ENCODE data around the gene PCNX1.

The PCNX1 gene

GRCh38 chr14:70943838-70944237, 36.6 kb downstream of the PCNX1 start:
- DNase-seq (ENCODE audit: low spot score): no peak

GRCh38 chr14:70947739-70948138, 40.5 kb downstream of the PCNX1 start:
- ATAC-seq (ENCODE audit: low read depth) (no peak), DNase-seq (ENCODE audit: low spot score) (no peak)
- no peak for TF ChIP-seq CTCF (IDR thresholded peaks at IDR 0.05; ENCODE audit: poor library complexity, severe bottlenecking)
- H3K4me1 ChIP-seq (ENCODE audit: insufficient read depth, poor library complexity, severe bottlenecking): no peaks in the 10 kb centered on the region
- H3K27me3 ChIP-seq (ENCODE audit: insufficient read depth, poor library complexity, severe bottlenecking): no peaks in the 10 kb centered on the region
- no peak overlapping the region for H3K4me3 ChIP-seq (ENCODE audit: severe bottlenecking)
- peaks cover 2% of the 10 kb centered on the region for H3K9me3 ChIP-seq (ENCODE audit: severe bottlenecking)
- peaks cover 70% of the 10 kb centered on the region for H3K36me3 ChIP-seq (ENCODE audit: low read depth)
- H3K27ac ChIP-seq (ENCODE audit: poor library complexity, severe bottlenecking): no peak overlapping the region

More at GRCh38 chr14:70943838-70944237, 36.6 kb downstream of the PCNX1 start:
- peaks cover 31% of the 10 kb centered on the region for H3K36me3 ChIP-seq (ENCODE audit: low read depth)
- TF ChIP-seq CTCF (IDR thresholded peaks at IDR 0.05; ENCODE audit: poor library complexity, severe bottlenecking): no peak
- H3K27me3 ChIP-seq (ENCODE audit: insufficient read depth, poor library complexity, severe bottlenecking): no peaks in the 10 kb centered on the region
- H3K27ac ChIP-seq (ENCODE audit: poor library complexity, severe bottlenecking): no peak overlapping the region
- no peaks in the 10 kb centered on the region for H3K4me1 ChIP-seq (ENCODE audit: insufficient read depth, poor library complexity, severe bottlenecking)
- peaks cover 2% of the 10 kb centered on the region for H3K9me3 ChIP-seq (ENCODE audit: severe bottlenecking)
- no peak overlapping the region for H3K4me3 ChIP-seq (ENCODE audit: severe bottlenecking)
- ATAC-seq (ENCODE audit: low read depth): no peak

- Histone ChIP-seq H3K36me3 (ENCODE audit: low read depth) (peaks cover 65% of the 10 kb centered on the region), H3K4me1 (ENCODE audit: insufficient read depth, poor library complexity, severe bottlenecking) (no peaks in the 10 kb centered on the region), H3K9me3 (ENCODE audit: severe bottlenecking) (peaks cover 2% of the 10 kb centered on the region), H3K27ac (ENCODE audit: poor library complexity, severe bottlenecking) (no peak overlapping the region), H3K27me3 (ENCODE audit: insufficient read depth, poor library complexity, severe bottlenecking) (no peaks in the 10 kb centered on the region), H3K4me3 (ENCODE audit: severe bottlenecking) (no peak overlapping the region)
- ATAC-seq (ENCODE audit: low read depth): no peak
- no peak for TF ChIP-seq CTCF (IDR thresholded peaks at IDR 0.05; ENCODE audit: poor library complexity, severe bottlenecking)
- DNase-seq (ENCODE audit: low spot score): no peak
Measured at GRCh38 chr14:70952485-70952884, 45.2 kb downstream of the PCNX1 start.

- H3K9me3 ChIP-seq (ENCODE audit: severe bottlenecking): no peaks in the 10 kb centered on the region
- ATAC-seq (ENCODE audit: low read depth): no peak
- H3K36me3 ChIP-seq (ENCODE audit: low read depth): peaks cover 56% of the 10 kb centered on the region
- no peak for DNase-seq (ENCODE audit: low spot score)
- H3K27ac ChIP-seq (ENCODE audit: poor library complexity, severe bottlenecking): no peak overlapping the region
- no peak for TF ChIP-seq CTCF (IDR thresholded peaks at IDR 0.05; ENCODE audit: poor library complexity, severe bottlenecking)
- H3K4me1 ChIP-seq (ENCODE audit: insufficient read depth, poor library complexity, severe bottlenecking): no peaks in the 10 kb centered on the region
- H3K4me3 ChIP-seq (ENCODE audit: severe bottlenecking): no peak overlapping the region
- H3K27me3 ChIP-seq (ENCODE audit: insufficient read depth, poor library complexity, severe bottlenecking): no peaks in the 10 kb centered on the region
Measured at GRCh38 chr14:70954068-70954467, 46.8 kb downstream of the PCNX1 start.

GRCh38 chr14:70955543-70956480, 48.6 kb downstream of the PCNX1 start:
- Histone ChIP-seq H3K27me3 (ENCODE audit: insufficient read depth, poor library complexity, severe bottlenecking) (no peaks in the 10 kb centered on the region), H3K4me3 (ENCODE audit: severe bottlenecking) (no peak overlapping the region), H3K36me3 (ENCODE audit: low read depth) (peaks cover 38% of the 10 kb centered on the region), H3K4me1 (ENCODE audit: insufficient read depth, poor library complexity, severe bottlenecking) (no peaks in the 10 kb centered on the region), H3K27ac (ENCODE audit: poor library complexity, severe bottlenecking) (no peak overlapping the region), H3K9me3 (ENCODE audit: severe bottlenecking) (no peaks in the 10 kb centered on the region)
- peak; percentile 93 for TF ChIP-seq CTCF (IDR thresholded peaks at IDR 0.05; ENCODE audit: poor library complexity, severe bottlenecking)
- ATAC-seq (ENCODE audit: low read depth): peak; percentile 58; the same call in 1 of the 3 replicates
- no peak for DNase-seq (ENCODE audit: low spot score)

Measured in RWPE2 (cell line).